A549 (cell line): ENCODE data around the gene CDH1. TPM values are rescaled to one million over a fixed set of nuclear protein-coding genes. Genes with fewer than 3 reads are reported as not detected.

Source experiments
- ATAC-seq, 2 experiments: fragments of 200-7000 bp in 1 of 2; fragments of >200 bp in 1 of 2; cut with Nextera tagmentation in 1 of 2; cut with Tn5 transposase in 1 of 2; 3 replicates each; pipeline versions ENCODE4 v1.8.0 to v1.9.1; 2018 to 2020; ENCODE audit warnings: mild to moderate bottlenecking in 1 of 2, moderate library complexity in 1 of 2
- CTCF ChIA-PET: fragments of 300-600 bp; sonication (Branson Sonifier 250); formaldehyde crosslinking; extraction: SDS; loops from one replicate; lab custom pipeline; 2021; ENCODE audit warnings: antibody characterized with exemption, inconsistent platforms; lab: Yijun Ruan, JAX
- POLR2A ChIA-PET: fragments of 350-600 bp; formaldehyde crosslinking; extraction: SDS; loops from one replicate; lab custom pipeline; 2021; ENCODE audit warnings: antibody characterized with exemption, inconsistent platforms; lab: Yijun Ruan, JAX
- DNase-seq, 2 experiments: peaks; one replicate each; pipeline versions ENCODE4 v3.0.0 to v3.0.0-alpha.2; 2011 to 2016; ENCODE audit warnings: low read depth in 1 of 2, low spot score in 1 of 2
- FAIRE-seq: peaks from 2 replicates; lab custom pipeline; 2011; peaks lifted over from hg19 to GRCh38; lab: Jason Lieb, UNC
- H3K27ac ChIP-seq, 2 experiments: fragments of >200 bp; sonication (Bioruptor Twin); formaldehyde crosslinking; 3 replicates each; pipeline ENCODE4 v1.5.1; 2016 to 2017
- H3K4me1 ChIP-seq: fragments of >200 bp; sonication (Bioruptor Twin); formaldehyde crosslinking; 3 replicates; pipeline ENCODE4 v1.6.1; 2016
- H3K4me2 ChIP-seq: fragments of >200 bp; sonication (Bioruptor Twin); formaldehyde crosslinking; 3 replicates; pipeline ENCODE4 v1.6.1; 2016
- H3K4me3 ChIP-seq: fragments of >200 bp; sonication (Bioruptor Twin); formaldehyde crosslinking; 3 replicates; pipeline ENCODE4 v1.5.1; 2016
- H3K9me3 ChIP-seq: fragments of >200 bp; sonication (Bioruptor Twin); formaldehyde crosslinking; 3 replicates; pipeline ENCODE4 v1.6.1; 2016
- EHMT2 ChIP-seq: fragments of 200-600 bp; sonication (generic); IDR thresholded peaks from 2 replicates; pipeline ENCODE4 v1.6.1; 2016; ENCODE audit warnings: antibody characterized with exemption, low read depth, mild to moderate bottlenecking, moderate library complexity
- FOSL2 ChIP-seq, 2 experiments: fragments of 450-650 bp in 1 of 2; fragments of >200 bp in 1 of 2; sonication (Bioruptor Twin) in 1 of 2; formaldehyde crosslinking; IDR thresholded peaks; 2 replicates each; pipeline versions ENCODE4 v1.5.0 to v1.6.1; 2016 to 2020; ENCODE audit warnings: mild to moderate bottlenecking in 1 of 2, moderate library complexity in 1 of 2
- FOXS1 ChIP-seq: fragments of 250-450 bp; sonication (Bioruptor Pico); IDR thresholded peaks from 2 replicates; pipeline ENCODE4 v1.5.0; 2020; ENCODE audit warnings: mild to moderate bottlenecking, moderate library complexity
- HOXB13 ChIP-seq: fragments of 250-450 bp; sonication (Bioruptor Pico); IDR thresholded peaks from 2 replicates; pipeline ENCODE4 v1.5.0; 2020; ENCODE audit warnings: low read depth, mild to moderate bottlenecking, moderate library complexity
- JUNB ChIP-seq: fragments of >200 bp; sonication (Bioruptor Twin); formaldehyde crosslinking; IDR thresholded peaks from 2 replicates; pipeline ENCODE4 v1.6.1; 2016
- MAFK ChIP-seq: fragments of 450-650 bp; IDR thresholded peaks from 2 replicates; pipeline ENCODE4 v1.6.1; 2014; ENCODE audit not compliant: partially characterized antibody
- MAZ ChIP-seq: fragments of 150-350 bp; IDR thresholded peaks from 2 replicates; pipeline ENCODE4 v1.6.1; 2014; ENCODE audit warnings: antibody characterized with exemption, low read depth, low read length, borderline replicate concordance
- MYC ChIP-seq: IDR thresholded peaks from 2 replicates; pipeline ENCODE4 v1.6.1; 2012; ENCODE audit warnings: mild to moderate bottlenecking, inconsistent platforms, low read length, improper control_type of control experiment, borderline replicate concordance
- NFE2L2 ChIP-seq: fragments of 150-350 bp; conservative IDR thresholded peaks from 2 replicates; pipeline ENCODE4 v1.6.1; 2014; ENCODE audit warnings: low read length
- PHF8 ChIP-seq: fragments of 200-600 bp; sonication (generic); IDR thresholded peaks from 2 replicates; pipeline ENCODE4 v1.6.1; 2016; ENCODE audit warnings: low read depth, mild to moderate bottlenecking, antibody characterized with exemption, moderate library complexity, borderline replicate concordance
- SMC3 ChIP-seq: fragments of >200 bp; sonication (Bioruptor Twin); formaldehyde crosslinking; IDR thresholded peaks from 3 replicates; pipeline ENCODE4 v1.6.1; 2018; ENCODE audit warnings: inconsistent platforms
- TFCP2L1 ChIP-seq: fragments of 250-450 bp; sonication (Bioruptor Pico); IDR thresholded peaks from 2 replicates; pipeline ENCODE4 v1.5.0; 2021; ENCODE audit warnings: mild to moderate bottlenecking
- ZFP36 ChIP-seq: fragments of 450-650 bp; IDR thresholded peaks from 2 replicates; pipeline ENCODE4 v1.6.1; 2014; ENCODE audit warnings: borderline replicate concordance; ENCODE audit not compliant: partially characterized antibody
- ZNF302 ChIP-seq: fragments of 250-450 bp; sonication (Bioruptor Pico); IDR thresholded peaks from 2 replicates; pipeline ENCODE4 v1.9.0; 2021; ENCODE audit warnings: inconsistent platforms, mild to moderate bottlenecking, moderate library complexity
- WGBS: methylation state at CpG from one replicate; pipeline ENCODE4 v1.1.6; 2017; ENCODE audit errors: missing lambda C conversion rate; 5-methylcytosine and 5-hydroxymethylcytosine counted together
- polyA plus RNA-seq, 4 experiments: library from polyadenylated mRNA; depleted of rRNA in 3 of 4; stranded (reverse); fragments of >200 nt; fragmentation: RNase III in 1 of 4; extraction: RNeasy Plus Mini Kit Qiagen cat#74134 plus additional on column Dnase treatment in 1 of 4; gene quantifications; 2 replicates in 3 of 4; 3 replicates in 1 of 4; pipeline ENCODE4 v1.2.3, GENCODE V29; 2011 to 2017
- TF ChIP-seq, protein P1 (sequence below): fragments of 250-450 bp; sonication (Bioruptor Pico); IDR thresholded peaks from 2 replicates; pipeline ENCODE4 v1.5.0; 2020; ENCODE audit warnings: low read depth, mild to moderate bottlenecking, moderate library complexity
- TF ChIP-seq, protein P2 (sequence below): IDR thresholded peaks from 2 replicates; pipeline ENCODE4 v1.6.1; 2012; ENCODE audit warnings: low read depth, borderline replicate concordance
- TF ChIP-seq, protein P3 (sequence below): fragments of 200-600 bp; sonication (generic); IDR thresholded peaks from 2 replicates; pipeline ENCODE4 v1.6.1; 2016; ENCODE audit warnings: antibody characterized with exemption, mild to moderate bottlenecking, moderate library complexity

Gene CDH1
- polyA plus RNA-seq, 2 of the 4 experiments (the other 2 are of a cell fraction) = 6.0 to 24.5 TPM

DNA sequence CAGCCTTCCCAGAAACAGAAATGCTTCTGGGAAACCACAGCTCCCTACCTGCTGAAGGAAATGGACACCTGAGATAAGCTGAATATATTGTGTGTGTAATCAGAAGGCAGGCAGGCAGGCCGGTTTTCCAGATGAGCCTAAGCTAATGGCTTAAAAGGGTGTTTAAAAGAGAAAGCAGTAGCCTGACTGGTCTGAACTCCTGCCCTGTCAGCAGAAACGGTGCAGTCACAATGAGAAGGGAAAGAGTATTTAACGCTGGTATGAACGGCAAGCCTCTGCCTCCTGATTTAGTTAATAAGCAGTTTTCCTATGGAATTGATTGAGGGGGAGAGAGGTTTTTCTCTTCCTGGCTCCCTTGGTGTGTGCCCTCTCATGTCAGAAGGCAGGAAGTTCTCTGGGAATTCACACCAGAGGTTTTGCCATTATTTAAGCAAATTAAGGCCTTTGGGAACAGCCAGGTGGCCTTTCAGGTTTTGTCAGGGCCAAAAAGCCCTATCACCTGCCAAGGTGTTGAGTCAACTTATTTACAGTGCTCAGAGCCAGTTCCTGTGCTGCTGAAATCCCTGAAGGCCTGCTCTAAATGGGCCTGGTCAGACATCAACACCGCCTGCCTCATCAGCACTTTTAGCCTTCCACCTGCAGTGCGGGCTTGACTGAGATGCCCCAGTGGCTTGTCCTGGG, 41.6 kb downstream of the CDH1 start:
- 85% methylated on average over 6 of the region's 6 CpGs for WGBS
- ATAC-seq (no peak), FAIRE-seq (no peak), DNase-seq (no peak)
- H3K4me1 ChIP-seq = 0 out of 3 replicates have a peak, but pooled peaks cover 9% of the 10 kb centered on the region
- no peak overlapping the region for H3K4me2 ChIP-seq
- H3K4me3 ChIP-seq = no peak overlapping the region
- POLR2A ChIA-PET = no interaction called here
- TF ChIP-seq MAFK = peak; percentile 65
- no peak for TF ChIP-seq PHF8
- no peak for TF ChIP-seq NFE2L2
- TF ChIP-seq SMC3 = no peak
- CTCF ChIA-PET = interaction anchor here (1.7 to 3.6 kb wide), 2 partner anchors 9 to 21 kb away, joined by 8 to 13 read pairs; no protein-coding TSS in a partner anchor
- H3K27ac ChIP-seq = 0 out of 6 replicates have a peak overlapping the region, but pooled peaks of 1 of the 2 experiments have one; percentile 8
- no peaks in the 10 kb centered on the region for H3K9me3 ChIP-seq

DNA sequence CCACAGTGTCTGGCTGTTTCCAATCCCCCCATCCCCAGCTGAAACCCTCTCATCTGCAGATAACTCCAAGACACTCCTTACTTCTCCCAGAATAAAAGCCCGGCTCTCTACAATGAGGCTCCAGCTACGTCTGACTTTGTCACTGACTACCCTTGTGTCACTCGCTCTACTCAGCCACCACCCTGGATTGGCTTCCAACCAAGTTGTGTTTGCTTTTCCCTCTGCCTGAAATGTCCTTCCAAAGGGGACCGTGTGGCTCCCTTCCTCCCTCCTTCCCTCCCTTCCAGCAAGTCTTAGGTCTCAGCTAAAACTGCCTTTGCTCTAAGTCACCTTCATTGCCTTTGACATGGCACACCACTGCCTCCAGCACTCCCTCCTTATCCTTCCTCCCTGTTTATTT, 42.8 kb downstream of the CDH1 start:
- CTCF ChIA-PET = interaction anchor here (0.6 to 1.2 kb wide), 3 partner anchors 9 to 183 kb away, joined by 3 to 5 read pairs (median 4); no protein-coding TSS in a partner anchor
- 69% methylated on average over 4 of the region's 4 CpGs for WGBS
- TF ChIP-seq MYC (no peak), TFCP2L1 (CRISPR knock-in tag) (no peak), FOSL2 (IDR thresholded peaks at IDR 0.05) (no peak), FOSL2 (CRISPR knock-in tag; IDR thresholded peaks at IDR 0.05) (no peak), NFE2L2 (no peak), HOXB13 (CRISPR knock-in tag) (no peak), EHMT2 (no peak), JUNB (no peak), MAZ (no peak), ZNF302 (CRISPR knock-in tag) (no peak)
- TF ChIP-seq, protein P1, sequence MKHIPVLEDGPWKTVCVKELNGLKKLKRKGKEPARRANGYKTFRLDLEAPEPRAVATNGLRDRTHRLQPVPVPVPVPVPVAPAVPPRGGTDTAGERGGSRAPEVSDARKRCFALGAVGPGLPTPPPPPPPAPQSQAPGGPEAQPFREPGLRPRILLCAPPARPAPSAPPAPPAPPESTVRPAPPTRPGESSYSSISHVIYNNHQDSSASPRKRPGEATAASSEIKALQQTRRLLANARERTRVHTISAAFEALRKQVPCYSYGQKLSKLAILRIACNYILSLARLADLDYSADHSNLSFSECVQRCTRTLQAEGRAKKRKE (CRISPR knock-in tag) = no peak
- TF ChIP-seq, protein P2, sequence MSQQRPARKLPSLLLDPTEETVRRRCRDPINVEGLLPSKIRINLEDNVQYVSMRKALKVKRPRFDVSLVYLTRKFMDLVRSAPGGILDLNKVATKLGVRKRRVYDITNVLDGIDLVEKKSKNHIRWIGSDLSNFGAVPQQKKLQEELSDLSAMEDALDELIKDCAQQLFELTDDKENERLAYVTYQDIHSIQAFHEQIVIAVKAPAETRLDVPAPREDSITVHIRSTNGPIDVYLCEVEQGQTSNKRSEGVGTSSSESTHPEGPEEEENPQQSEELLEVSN = no peak
- TF ChIP-seq, protein P3, sequence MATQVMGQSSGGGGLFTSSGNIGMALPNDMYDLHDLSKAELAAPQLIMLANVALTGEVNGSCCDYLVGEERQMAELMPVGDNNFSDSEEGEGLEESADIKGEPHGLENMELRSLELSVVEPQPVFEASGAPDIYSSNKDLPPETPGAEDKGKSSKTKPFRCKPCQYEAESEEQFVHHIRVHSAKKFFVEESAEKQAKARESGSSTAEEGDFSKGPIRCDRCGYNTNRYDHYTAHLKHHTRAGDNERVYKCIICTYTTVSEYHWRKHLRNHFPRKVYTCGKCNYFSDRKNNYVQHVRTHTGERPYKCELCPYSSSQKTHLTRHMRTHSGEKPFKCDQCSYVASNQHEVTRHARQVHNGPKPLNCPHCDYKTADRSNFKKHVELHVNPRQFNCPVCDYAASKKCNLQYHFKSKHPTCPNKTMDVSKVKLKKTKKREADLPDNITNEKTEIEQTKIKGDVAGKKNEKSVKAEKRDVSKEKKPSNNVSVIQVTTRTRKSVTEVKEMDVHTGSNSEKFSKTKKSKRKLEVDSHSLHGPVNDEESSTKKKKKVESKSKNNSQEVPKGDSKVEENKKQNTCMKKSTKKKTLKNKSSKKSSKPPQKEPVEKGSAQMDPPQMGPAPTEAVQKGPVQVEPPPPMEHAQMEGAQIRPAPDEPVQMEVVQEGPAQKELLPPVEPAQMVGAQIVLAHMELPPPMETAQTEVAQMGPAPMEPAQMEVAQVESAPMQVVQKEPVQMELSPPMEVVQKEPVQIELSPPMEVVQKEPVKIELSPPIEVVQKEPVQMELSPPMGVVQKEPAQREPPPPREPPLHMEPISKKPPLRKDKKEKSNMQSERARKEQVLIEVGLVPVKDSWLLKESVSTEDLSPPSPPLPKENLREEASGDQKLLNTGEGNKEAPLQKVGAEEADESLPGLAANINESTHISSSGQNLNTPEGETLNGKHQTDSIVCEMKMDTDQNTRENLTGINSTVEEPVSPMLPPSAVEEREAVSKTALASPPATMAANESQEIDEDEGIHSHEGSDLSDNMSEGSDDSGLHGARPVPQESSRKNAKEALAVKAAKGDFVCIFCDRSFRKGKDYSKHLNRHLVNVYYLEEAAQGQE = no peak
- POLR2A ChIA-PET = no interaction called here
- H3K4me1 ChIP-seq = 0 out of 3 replicates have a peak, but pooled peaks cover 9% of the 10 kb centered on the region
- no peaks in the 10 kb centered on the region for H3K9me3 ChIP-seq
- ATAC-seq (no peak), DNase-seq (no peak), FAIRE-seq (no peak)
- no peak overlapping the region for H3K4me2 ChIP-seq
- H3K27ac ChIP-seq = no peak overlapping the region
- no peak overlapping the region for H3K4me3 ChIP-seq

DNA sequence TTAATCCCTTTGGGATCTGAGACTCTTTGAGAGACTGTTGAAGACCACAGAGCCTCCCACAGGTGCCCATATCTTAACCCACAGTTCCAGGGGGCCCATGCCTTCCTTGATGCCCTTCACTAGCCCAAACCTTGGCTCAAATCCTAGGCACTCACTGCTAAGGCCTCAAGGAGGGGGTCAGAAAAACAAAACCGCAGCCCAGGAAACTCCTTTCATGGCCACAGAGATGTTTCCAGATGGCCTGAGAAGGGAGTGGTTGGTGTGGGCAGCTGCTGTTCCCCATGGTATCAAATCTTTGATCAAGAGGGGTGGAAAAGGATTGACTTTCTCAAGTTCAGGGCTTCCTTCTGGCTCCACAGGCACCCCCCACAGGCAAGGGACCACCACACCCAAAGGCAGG, 44.7 kb downstream of the CDH1 start:
- DNase-seq (no peak), ATAC-seq (no peak), FAIRE-seq (no peak)
- no peak for TF ChIP-seq MYC
- TF ChIP-seq ZFP36 = no peak
- TF ChIP-seq FOXS1 (CRISPR knock-in tag) = no peak
- WGBS = 100% methylated on average over 1 of the region's 1 CpG
- no peak overlapping the region for H3K27ac ChIP-seq
- CTCF ChIA-PET = interaction anchor here (1.0 to 1.8 kb wide), 2 partner anchors 11 to 29 kb away, joined by 4 to 5 read pairs; no protein-coding TSS in a partner anchor
- no peaks in the 10 kb centered on the region for H3K9me3 ChIP-seq
- H3K4me2 ChIP-seq = no peak overlapping the region
- POLR2A ChIA-PET = no interaction called here
- peaks cover 9% of the 10 kb centered on the region for H3K4me1 ChIP-seq
- H3K4me3 ChIP-seq = no peak overlapping the region
